ENCODE data around the gene PLEKHA7.
"Not testable (repeated sequence)": the region's sequence is repeated elsewhere in the genome, so short reads cannot be mapped to it uniquely, and the experiment has no call there.

Gene PLEKHA7

GRCh38 chr11:17012179-17012578 is 2.0 kb downstream of the PLEKHA7 start:
- no peak for DNase-seq

- DNase-seq = no peak
Measured at GRCh38 chr11:17010851-17011420, 3.3 kb downstream of the PLEKHA7 start.

- peak in 1 of 56 donors; percentile 14 for DNase-seq
Measured at GRCh38 chr11:17008099-17008498, 6.1 kb downstream of the PLEKHA7 start.

GRCh38 chr11:17005646-17006045 is 8.6 kb downstream of the PLEKHA7 start:
- DNase-seq = no peak

GRCh38 chr11:17004486-17005148 is 9.6 kb downstream of the PLEKHA7 start:
- no peak for DNase-seq

GRCh38 chr11:17003426-17003825 is 10.8 kb downstream of the PLEKHA7 start:
- no peak for DNase-seq

GRCh38 chr11:17002543-17002942 is 11.7 kb downstream of the PLEKHA7 start:
- DNase-seq = no peak

GRCh38 chr11:17001806-17002205 is 12.4 kb downstream of the PLEKHA7 start:
- DNase-seq = peak in 5 of 56 donors; percentile 9 to 32 (median 21)

GRCh38 chr11:17000987-17001386 is 13.2 kb downstream of the PLEKHA7 start:
- no peak for DNase-seq

GRCh38 chr11:17000253-17000652 is 14.0 kb downstream of the PLEKHA7 start:
- DNase-seq = not testable (repeated sequence)

- DNase-seq = no peak
Measured at GRCh38 chr11:16999116-16999515, 15.1 kb downstream of the PLEKHA7 start.

- no peak for DNase-seq
Measured at GRCh38 chr11:16997624-16998023, 16.6 kb downstream of the PLEKHA7 start.

- no peak for DNase-seq
Measured at GRCh38 chr11:16993495-16993894, 20.7 kb downstream of the PLEKHA7 start.

GRCh38 chr11:16992846-16993245 is 21.4 kb downstream of the PLEKHA7 start:
- no peak for DNase-seq

- peak in 1 of 56 donors; percentile 39 for DNase-seq
Measured at GRCh38 chr11:16989554-16989953, 24.7 kb downstream of the PLEKHA7 start.

- DNase-seq = no peak
Measured at GRCh38 chr11:16987205-16987568, 27.0 kb downstream of the PLEKHA7 start.

GRCh38 chr11:16986434-16987204 is 27.6 kb downstream of the PLEKHA7 start:
- DNase-seq = no peak

- DNase-seq = no peak
Measured at GRCh38 chr11:16985297-16985696, 28.9 kb downstream of the PLEKHA7 start.

GRCh38 chr11:16984229-16984628 is 30.0 kb downstream of the PLEKHA7 start:
- peak in 2 of 56 donors; percentile 13 to 20 for DNase-seq

- DNase-seq = no peak
Measured at GRCh38 chr11:16982809-16983208, 31.4 kb downstream of the PLEKHA7 start.

GRCh38 chr11:16982256-16982671 is 31.9 kb downstream of the PLEKHA7 start:
- peak in 8 of 56 donors; percentile 13 to 60 (median 40) for DNase-seq

- DNase-seq = peak in 54 of 56 donors; percentile 13 to 93 (median 71)
Measured at GRCh38 chr11:16981651-16982194, 32.5 kb downstream of the PLEKHA7 start.
